NCI-H1436 (cell line): ENCODE measurements around the gene RASSF10.

Source experiments
- DNase-seq: peaks from one replicate; lab custom pipeline; 2025; lab: John Stamatoyannopoulos, UW

RASSF10 gene

DNA sequence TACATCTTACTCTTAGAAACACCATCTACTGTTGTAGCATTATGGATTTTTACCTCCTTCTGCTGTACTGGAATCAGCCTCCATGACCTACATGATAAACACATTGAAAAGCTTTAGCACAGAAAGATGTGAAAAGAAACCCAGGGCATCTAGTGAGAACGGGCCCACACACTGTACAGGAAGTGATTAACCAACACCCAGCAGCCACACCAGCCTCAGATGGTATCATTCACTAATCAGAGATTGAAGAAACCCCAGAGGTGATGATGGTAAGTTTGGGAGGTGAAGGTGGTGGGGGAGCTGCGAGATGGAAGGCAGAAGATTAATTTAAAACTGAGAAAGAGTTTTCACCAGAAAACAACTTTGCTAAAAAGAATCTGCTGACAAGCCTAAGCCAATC is 46.1 kb downstream of the RASSF10 start:
- no peak for DNase-seq

- DNase-seq = no peak
Measured at GRCh38 chr11:13061294-13061990, 52.3 kb downstream of the RASSF10 start.
